Endothelial cell of umbilical vein (primary cell): ENCODE measurements around the gene GNAQ. TPM values are rescaled to one million over a fixed set of nuclear protein-coding genes. Genes with fewer than 3 reads are reported as not detected.
A peak's percentile ranks its signal among the peaks of the same experiment; 100 is the strongest.

Experiments
- BruUV-seq: library from RNA; stranded (reverse); fragments of 400-500 nt; replicated peaks from 2 replicates; lab custom pipeline; 2021; lab: Mats Ljungman, UMichigan
- CTCF ChIA-PET: fragments of 300-600, 350-600 bp; sonication (Branson Sonifier 250); formaldehyde crosslinking; loops from one replicate; lab custom pipeline; 2021; ENCODE audit warnings: antibody characterized with exemption, inconsistent platforms; lab: Charles Lee
- POLR2A ChIA-PET: fragments of 300-600, 350-600 bp; sonication (Branson Sonifier 250); formaldehyde crosslinking; loops from one replicate; lab custom pipeline; 2021; ENCODE audit warnings: antibody characterized with exemption, inconsistent platforms; lab: Charles Lee
- DNase-seq: peaks from one replicate; pipeline ENCODE4 v3.0.0-alpha.2; 2011; ENCODE audit warnings: low read depth, low spot score
- FAIRE-seq: peaks from 2 replicates; lab custom pipeline; 2011; peaks lifted over from hg19 to GRCh38; lab: Jason Lieb, UNC
- H2AFZ ChIP-seq: 2 replicates; pipeline ENCODE4 v1.6.0; 2012; ENCODE audit warnings: low read depth, low read length, control low read depth, inconsistent platforms
- H3K27ac ChIP-seq: 2 replicates; pipeline ENCODE4 v1.5.1; 2011; ENCODE audit warnings: low read depth, mild to moderate bottlenecking, control low read depth, low read length, moderate library complexity; ENCODE audit not compliant: insufficient read depth
- H3K27me3 ChIP-seq, 2 experiments: 2 replicates each; pipeline versions ENCODE4 v1.6.0 to v1.6.1; 2011; ENCODE audit warnings: low read length in 2 of 2, mixed read lengths in 1 of 2; ENCODE audit not compliant: control insufficient read depth in 2 of 2, insufficient read depth in 2 of 2
- H3K36me3 ChIP-seq, 2 experiments: 2 replicates in 1 of 2; 3 replicates in 1 of 2; pipeline ENCODE4 v1.5.1; 2011; ENCODE audit warnings: low read length in 2 of 2, mild to moderate bottlenecking in 1 of 2, moderate library complexity in 1 of 2; ENCODE audit not compliant: control insufficient read depth in 2 of 2, insufficient read depth in 2 of 2; ENCODE audit errors: extremely low read depth in 1 of 2
- H3K4me1 ChIP-seq: 3 replicates; pipeline ENCODE4 v1.5.1; 2011; ENCODE audit warnings: mild to moderate bottlenecking, low read length; ENCODE audit not compliant: control insufficient read depth, insufficient read depth; ENCODE audit errors: extremely low read depth
- H3K4me2 ChIP-seq: 2 replicates; pipeline ENCODE4 v1.6.1; 2011; ENCODE audit warnings: low read length, control low read depth, mixed read lengths; ENCODE audit not compliant: insufficient read depth
- H3K4me3 ChIP-seq, 3 experiments: fragments of 200-600 bp in 1 of 3; sonication (generic), shearing (Covaris generic) in 1 of 3; replicated peaks in 1 of 3; 2 replicates each; pipeline ENCODE4 v1.5.1; 2011 to 2016; ENCODE audit warnings: control low read depth in 3 of 3, low read length in 3 of 3, mild to moderate bottlenecking in 2 of 3, inconsistent platforms in 1 of 3, low read depth in 1 of 3, moderate library complexity in 1 of 3; ENCODE audit not compliant: insufficient read depth in 1 of 3
- H3K79me2 ChIP-seq: 2 replicates; pipeline ENCODE4 v1.6.0; 2012; ENCODE audit warnings: low read length, inconsistent platforms; ENCODE audit not compliant: control insufficient read depth, insufficient read depth
- H3K9ac ChIP-seq: replicated peaks from 2 replicates; pipeline ENCODE3; 2011; ENCODE audit warnings: low read length, control low read depth; ENCODE audit not compliant: insufficient read depth; ENCODE audit errors: extremely low read depth
- H3K9me1 ChIP-seq: replicated peaks from 3 replicates; pipeline ENCODE4 v1.6.0; 2011; ENCODE audit warnings: mild to moderate bottlenecking, low read length; ENCODE audit not compliant: control insufficient read depth, insufficient read depth; ENCODE audit errors: extremely low read depth
- H3K9me3 ChIP-seq: replicated peaks from 2 replicates; pipeline ENCODE4 v1.5.1; 2012; ENCODE audit warnings: low read length, inconsistent platforms; ENCODE audit not compliant: control insufficient read depth, insufficient read depth
- H4K20me1 ChIP-seq: replicated peaks from 2 replicates; pipeline ENCODE3; 2011; ENCODE audit warnings: mild to moderate bottlenecking, low read length; ENCODE audit not compliant: control insufficient read depth, insufficient read depth; ENCODE audit errors: extremely low read depth
- CTCF ChIP-seq, 2 donors: IDR thresholded peaks; 1 replicate in 1 of 2; 2 replicates in 1 of 2; pipeline ENCODE4 v1.5.1; 2011; ENCODE audit warnings: low read length in 2 of 2, mild to moderate bottlenecking in 2 of 2, moderate library complexity in 2 of 2, control low read depth in 1 of 2, inconsistent platforms in 1 of 2, low read depth in 1 of 2; ENCODE audit not compliant: insufficient read depth in 1 of 2; ENCODE audit errors: extremely low read depth in 1 of 2
- EZH2 ChIP-seq: IDR thresholded peaks from 2 replicates; pipeline ENCODE4 v1.6.1; 2012; ENCODE audit warnings: borderline replicate concordance, low read depth, mild to moderate bottlenecking, moderate library complexity, low read length, inconsistent platforms; ENCODE audit not compliant: severe bottlenecking
- FOS ChIP-seq: IDR thresholded peaks from 2 replicates; pipeline ENCODE4 v1.6.1; 2011; ENCODE audit warnings: mild to moderate bottlenecking, low read length, moderate library complexity, borderline replicate concordance; ENCODE audit not compliant: insufficient read depth
- GATA2 ChIP-seq: IDR thresholded peaks from 2 replicates; pipeline ENCODE4 v1.7.0; 2011; ENCODE audit warnings: low read depth, mild to moderate bottlenecking, moderate library complexity, mixed read lengths, low read length; ENCODE audit not compliant: insufficient read length, insufficient read depth
- JUN ChIP-seq: IDR thresholded peaks from 2 replicates; pipeline ENCODE4 v1.6.1; 2011; ENCODE audit warnings: borderline replicate concordance, low read depth; ENCODE audit not compliant: insufficient read length, insufficient read depth
- MAX ChIP-seq: IDR thresholded peaks from 2 replicates; pipeline ENCODE4 v1.6.1; 2011; ENCODE audit not compliant: insufficient read depth, insufficient read length
- MYC ChIP-seq: IDR thresholded peaks from one replicate; pipeline ENCODE4 v1.6.1; 2011; ENCODE audit warnings: mild to moderate bottlenecking, low read depth, low read length
- POLR2A ChIP-seq: IDR thresholded peaks from 2 replicates; pipeline ENCODE4 v1.6.1; 2012; ENCODE audit warnings: low read depth, mild to moderate bottlenecking, control low read depth, low read length
- POLR2AphosphoS5 ChIP-seq: IDR thresholded peaks from 2 replicates; pipeline ENCODE4 v1.6.1; 2012; ENCODE audit warnings: low read depth, mild to moderate bottlenecking, control low read depth, low read length, moderate library complexity; ENCODE audit not compliant: insufficient read depth
- dilution Hi-C: fragments of 300-500 bp; cut with MboI; formaldehyde crosslinking; loops from one replicate; pipeline ENCODE4 v1.15.0; 2019; ENCODE audit warnings: low sequenced_read_pairs; ENCODE audit not compliant: extremely low pct_ligation_motif_present
- intact Hi-C: fragments of 100-400 bp; cut with micrococcal nuclease; formaldehyde crosslinking; loops from one replicate; pipeline ENCODE4 v1.10.0; 2022
- polyA plus RNA-seq, 4 experiments: library from polyadenylated mRNA; depleted of rRNA in 3 of 4; stranded (reverse) in 3 of 4; unstranded in 1 of 4; fragments of >200 nt; gene quantifications; 2 replicates each; pipeline versions ENCODE4 v1.2.1 to v1.2.3, GENCODE V29; 2011 to 2012; ENCODE audit warnings: missing spikeins in 1 of 4
- total RNA-seq: library from RNA; stranded (reverse); gene quantifications from 2 replicates; pipeline ENCODE4 v1.2.3, GENCODE V29; 2021

GNAQ gene
- total and polyA plus RNA-seq, 2 donors (not counting 3 experiments of a cell fraction or from before 2014, with no cell fraction given) = 26.1 to 67.3 TPM

DNA sequence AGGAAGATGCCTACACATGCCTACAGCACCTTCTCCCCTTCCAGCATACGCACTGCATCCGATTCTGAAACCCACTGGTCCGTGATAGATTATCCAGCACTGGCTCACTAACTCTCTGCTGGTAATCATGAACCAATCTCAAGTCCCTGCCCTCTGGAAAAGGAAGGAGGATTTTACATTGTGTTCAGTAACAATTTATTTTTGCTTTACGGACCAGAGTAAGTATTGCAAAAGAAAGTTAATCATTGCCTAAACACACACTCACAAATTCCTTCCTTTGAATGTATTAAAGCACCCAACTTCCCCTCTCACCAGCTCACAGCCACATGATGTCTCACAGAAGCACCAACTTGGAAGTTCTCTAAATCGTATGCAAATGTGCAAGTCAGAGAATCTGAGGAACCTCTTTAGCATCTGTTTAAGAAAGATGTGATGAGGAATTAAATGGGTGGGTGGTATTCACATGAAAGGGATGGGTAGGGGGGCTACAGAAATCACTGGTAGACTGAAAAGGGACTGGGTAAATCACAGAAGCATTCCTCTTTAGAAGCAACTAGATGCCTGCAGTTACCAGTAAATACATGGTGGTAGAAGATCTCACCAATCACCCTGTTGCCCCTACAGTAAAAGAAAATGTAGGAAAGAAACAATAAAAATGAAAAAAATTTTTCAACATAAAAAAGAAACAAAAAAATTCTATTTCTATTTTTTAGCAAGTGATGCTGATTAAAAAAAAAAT, 8.4 kb downstream of the GNAQ start:
- FAIRE-seq = peak; percentile 70
- dilution Hi-C loops (no loop called here), intact Hi-C loops (loop anchor here (1.0 to 5.0 kb wide), 2 partner anchors 21 to 311 kb away; no protein-coding TSS in a partner anchor)
- Histone ChIP-seq H3K27ac (peak overlapping the region; percentile 36), H3K4me3 (peak overlapping the region in 1 of 3 experiments; percentile 13), H3K9me1 (no peaks in the 10 kb centered on the region), H3K4me2 (peak overlapping the region; percentile 56), H4K20me1 (peaks cover 5% of the 10 kb centered on the region), H3K9ac (peak overlapping the region; percentile 59), H3K79me2 (peaks cover 95% of the 10 kb centered on the region), H3K36me3 (no peaks in the 10 kb centered on the region), H2AFZ (no peak overlapping the region), H3K27me3 (no peaks in the 10 kb centered on the region), H3K9me3 (no peaks in the 10 kb centered on the region), H3K4me1 (peaks cover 58% of the 10 kb centered on the region)
- DNase-seq = peak; percentile 64
- BruUV-seq = no TSS peak
- TF ChIP-seq JUN (no peak), POLR2AphosphoS5 (no peak), CTCF (IDR thresholded peaks at IDR 0.05; ENCODE audit: extremely low read depth in 1 of 2, insufficient read depth in 1 of 2, low read depth in 1 of 2, low read length in 2 of 2) (no peak), EZH2 (no peak), MYC (no peak), FOS (no peak), MAX (no peak), GATA2 (no peak), POLR2A (no peak)
- ChIA-PET CTCF (interaction anchor here (0.7 to 7.7 kb wide), 5 partner anchors 12 to 182 kb away, joined by 3 to 81 read pairs (median 5); no protein-coding TSS in a partner anchor), POLR2A (no interaction called here)
